ENCODE measurements around the gene SHANK3.
A peak's percentile ranks its signal among the peaks of the same experiment; 100 is the strongest.

Gene SHANK3

GRCh38 chr22:50698546-50698945 lies 25.9 kb downstream of the SHANK3 start:
- TF ChIP-seq CTCF (conservative IDR thresholded peaks at IDR 0.05; ENCODE audit: low read length) = no peak
- H3K4me3 ChIP-seq (ENCODE audit: low read length) = no peak overlapping the region
- no peak for DNase-seq (ENCODE audit: low read depth)

DNA sequence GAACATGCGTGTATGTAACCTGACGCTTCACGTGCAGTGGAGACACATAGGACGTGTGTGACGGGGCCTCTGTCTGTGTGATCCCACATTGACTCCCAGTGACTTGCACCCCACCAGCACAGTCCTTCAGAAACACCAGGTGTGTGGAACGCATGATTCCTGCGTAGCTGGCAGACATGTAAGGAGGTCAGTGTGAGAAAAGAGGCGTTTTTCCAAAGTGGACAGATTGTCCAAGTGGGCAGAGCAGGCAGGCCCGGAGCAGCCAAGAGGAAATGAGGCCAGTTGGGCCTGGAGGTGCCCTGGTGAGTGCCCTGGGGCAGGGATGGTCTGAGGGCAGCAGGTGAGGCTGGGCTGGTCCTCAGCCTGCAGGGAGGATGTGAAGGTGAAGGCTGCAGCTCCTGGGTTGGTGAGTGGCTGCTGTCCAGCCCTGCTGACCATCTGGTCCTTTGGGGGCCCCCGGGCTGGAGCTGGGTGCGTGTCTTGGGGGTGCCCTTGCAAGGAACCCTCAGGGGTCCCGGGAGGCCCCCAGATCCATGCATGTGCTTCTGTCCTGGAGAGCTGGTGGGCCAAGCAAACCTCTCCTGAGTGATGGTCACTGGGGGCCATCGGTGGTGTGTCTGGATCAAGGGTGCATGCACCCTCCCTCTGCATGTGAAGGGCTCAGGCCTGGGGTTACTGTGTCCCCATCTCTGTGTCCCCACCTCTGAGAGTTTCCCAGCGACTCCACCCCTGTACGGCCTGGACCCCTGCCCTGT lies 26.6 kb downstream of the SHANK3 start:
- no peak for TF ChIP-seq CTCF (conservative IDR thresholded peaks at IDR 0.05; ENCODE audit: low read length)
- no peak overlapping the region; the same call in 1 of the 2 replicates for H3K4me3 ChIP-seq (ENCODE audit: low read length)
- no peak for DNase-seq (ENCODE audit: low read depth)

GRCh38 chr22:50699756-50700386 lies 27.2 kb downstream of the SHANK3 start:
- no peak overlapping the region for H3K4me3 ChIP-seq (ENCODE audit: low read length)
- peak; percentile 9; the same call in 1 of the 2 replicates for TF ChIP-seq CTCF (conservative IDR thresholded peaks at IDR 0.05; ENCODE audit: low read length)
- no peak for DNase-seq (ENCODE audit: low read depth)

DNA sequence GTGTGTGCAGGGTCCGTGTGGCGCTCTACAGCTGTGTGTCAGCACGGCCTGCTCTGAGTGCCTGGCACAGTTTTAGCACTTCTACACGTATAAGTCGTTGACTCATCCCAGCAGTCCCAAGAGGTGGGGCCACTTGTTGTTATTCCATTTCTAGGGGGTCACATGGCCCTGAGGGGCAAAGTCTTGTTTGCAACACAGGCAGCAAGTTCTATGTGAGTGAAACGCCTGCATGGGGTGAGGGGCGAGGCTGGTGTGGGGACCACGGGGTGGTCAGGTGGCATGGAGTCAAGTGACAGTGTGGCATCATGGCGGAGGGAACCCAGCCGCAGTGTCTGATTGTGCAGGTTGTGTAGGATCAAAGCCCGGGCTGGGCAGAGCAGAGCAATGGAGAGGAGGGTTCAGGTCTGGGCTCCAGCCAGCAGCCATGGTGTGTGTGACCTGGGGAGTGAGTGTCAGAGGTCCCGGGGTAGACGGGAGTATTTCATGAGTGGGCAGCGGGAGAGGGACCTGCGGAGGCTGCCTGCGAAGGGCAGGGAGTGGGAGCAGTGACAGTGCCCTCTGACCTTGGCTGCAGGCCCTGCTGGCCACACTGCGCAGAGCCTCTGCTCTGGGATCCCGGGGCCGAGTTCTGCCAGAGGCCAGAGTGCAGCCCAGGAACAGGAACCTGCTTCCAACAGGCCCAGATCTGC lies 27.9 kb downstream of the SHANK3 start:
- no peak overlapping the region for H3K4me3 ChIP-seq (ENCODE audit: low read length)
- no peak for DNase-seq (ENCODE audit: low read depth)
- TF ChIP-seq CTCF (conservative IDR thresholded peaks at IDR 0.05; ENCODE audit: low read length) = no peak

DNA sequence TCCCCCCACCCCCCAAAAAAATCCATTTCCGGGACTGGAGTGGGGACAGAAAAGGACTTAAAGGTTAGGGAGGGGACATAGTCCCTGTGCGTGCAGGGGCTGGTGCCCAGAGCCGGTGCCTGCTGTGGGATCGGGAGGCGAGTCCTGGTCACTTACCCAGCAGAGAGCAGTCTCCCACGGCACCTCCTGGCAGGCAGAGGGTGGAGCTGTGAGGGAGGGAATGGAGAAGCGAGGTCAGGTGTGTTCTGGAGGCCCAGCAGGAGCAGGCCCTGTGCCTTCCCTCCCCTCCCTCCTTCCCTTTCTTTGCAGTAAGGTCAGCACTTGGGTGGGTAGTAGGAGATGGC lies 28.4 kb downstream of the SHANK3 start:
- no peak for DNase-seq (ENCODE audit: low read depth)
- no peak for TF ChIP-seq CTCF (conservative IDR thresholded peaks at IDR 0.05; ENCODE audit: low read length)
- no peak overlapping the region for H3K4me3 ChIP-seq (ENCODE audit: low read length)

- DNase-seq (ENCODE audit: low read depth) = no peak
- no peak overlapping the region for H3K4me3 ChIP-seq (ENCODE audit: low read length)
- TF ChIP-seq CTCF (conservative IDR thresholded peaks at IDR 0.05; ENCODE audit: low read length) = no peak
Measured at GRCh38 chr22:50701428-50702154, 29.0 kb downstream of the SHANK3 start.
